ENCODE results near the gene DOK6. TPM values are rescaled to one million over a fixed set of nuclear protein-coding genes. Genes with fewer than 3 reads are reported as not detected.

Gene DOK6
- total and polyA plus RNA-seq, 9 of the 15 experiments (the other 6 are each of a cell fraction or from before 2014, with no cell fraction given): not detected

DNA sequence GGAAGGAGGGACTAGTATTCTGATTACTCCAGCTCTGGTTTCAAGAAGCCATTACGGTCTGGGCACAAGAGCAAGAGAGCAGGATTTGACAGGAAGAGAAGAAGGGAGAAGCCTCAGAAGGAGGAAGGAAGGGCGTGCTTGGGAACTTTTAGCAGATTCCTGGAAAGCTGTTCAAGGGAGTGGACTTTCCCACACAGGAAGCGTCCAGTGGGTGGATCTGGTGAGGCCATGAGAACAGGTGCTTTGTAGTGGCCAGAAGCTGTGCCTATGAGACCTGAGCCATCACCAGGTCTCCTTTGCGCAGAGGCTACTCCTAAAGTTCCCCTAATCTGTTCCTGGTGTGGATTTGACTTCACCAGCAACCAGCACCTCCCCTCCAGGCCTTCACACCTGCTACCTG, 484.7 kb downstream of the DOK6 start:
- BruUV-seq (replicated peaks): no TSS peak
- Histone ChIP-seq H3K27me3 (ENCODE audit: control insufficient read depth in 2 of 2, insufficient read depth in 2 of 2, low read length in 2 of 2) (no peaks in the 10 kb centered on the region), H3K36me3 (ENCODE audit: control insufficient read depth, insufficient read depth, low read length) (no peaks in the 10 kb centered on the region), H3K4me2 (ENCODE audit: insufficient read depth, low read length) (no peak overlapping the region), H3K9me1 (ENCODE audit: control insufficient read depth, insufficient read depth, low read length) (no peaks in the 10 kb centered on the region), H2AFZ (ENCODE audit: low read depth, low read length) (no peak overlapping the region), H3K4me1 (replicated peaks in 1 of 2; ENCODE audit: control insufficient read depth in 2 of 2, insufficient read depth in 2 of 2, low read length in 2 of 2) (no peaks in the 10 kb centered on the region), H3K9me3 (replicated peaks; ENCODE audit: control insufficient read depth, insufficient read depth, low read depth, low read length) (no peaks in the 10 kb centered on the region), H3K79me2 (ENCODE audit: control insufficient read depth, insufficient read depth, low read length) (no peaks in the 10 kb centered on the region), H3K27ac (ENCODE audit: extremely low read depth, low read depth, low read length) (no peak overlapping the region), H3K4me3 (no peak overlapping the region), H3K9ac (ENCODE audit: insufficient read depth in 1 of 2, low read depth in 2 of 2, low read length in 2 of 2) (no peak overlapping the region), H4K20me1 (replicated peaks; ENCODE audit: control insufficient read depth, insufficient read depth, low read length) (no peaks in the 10 kb centered on the region)
- intact Hi-C loops (cut with micrococcal nuclease) (no loop called here), in situ Hi-C loops (cut with MboI) (no loop called here)
- DNase-seq (ENCODE audit: extremely low read depth in 1 of 4, low spot score in 3 of 4): no peak
- ChIA-PET CTCF (ENCODE audit: low intra/inter-chr PET ratio) (no interaction called here), POLR2A (interaction anchor here (0.7 kb wide), 1 partner anchor 44 kb away, joined by 4 read pairs; no protein-coding TSS in a partner anchor)
- TF ChIP-seq, protein P1, sequence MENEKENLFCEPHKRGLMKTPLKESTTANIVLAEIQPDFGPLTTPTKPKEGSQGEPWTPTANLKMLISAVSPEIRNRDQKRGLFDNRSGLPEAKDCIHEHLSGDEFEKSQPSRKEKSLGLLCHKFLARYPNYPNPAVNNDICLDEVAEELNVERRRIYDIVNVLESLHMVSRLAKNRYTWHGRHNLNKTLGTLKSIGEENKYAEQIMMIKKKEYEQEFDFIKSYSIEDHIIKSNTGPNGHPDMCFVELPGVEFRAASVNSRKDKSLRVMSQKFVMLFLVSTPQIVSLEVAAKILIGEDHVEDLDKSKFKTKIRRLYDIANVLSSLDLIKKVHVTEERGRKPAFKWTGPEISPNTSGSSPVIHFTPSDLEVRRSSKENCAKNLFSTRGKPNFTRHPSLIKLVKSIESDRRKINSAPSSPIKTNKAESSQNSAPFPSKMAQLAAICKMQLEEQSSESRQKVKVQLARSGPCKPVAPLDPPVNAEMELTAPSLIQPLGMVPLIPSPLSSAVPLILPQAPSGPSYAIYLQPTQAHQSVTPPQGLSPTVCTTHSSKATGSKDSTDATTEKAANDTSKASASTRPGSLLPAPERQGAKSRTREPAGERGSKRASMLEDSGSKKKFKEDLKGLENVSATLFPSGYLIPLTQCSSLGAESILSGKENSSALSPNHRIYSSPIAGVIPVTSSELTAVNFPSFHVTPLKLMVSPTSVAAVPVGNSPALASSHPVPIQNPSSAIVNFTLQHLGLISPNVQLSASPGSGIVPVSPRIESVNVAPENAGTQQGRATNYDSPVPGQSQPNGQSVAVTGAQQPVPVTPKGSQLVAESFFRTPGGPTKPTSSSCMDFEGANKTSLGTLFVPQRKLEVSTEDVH (IDR thresholded peaks at IDR 0.05; ENCODE audit: low read depth, partially characterized antibody): no peak
- TF ChIP-seq CHD4 (IDR thresholded peaks at IDR 0.05; ENCODE audit: insufficient read depth, insufficient replicate concordance, low read depth, low read length, poor library complexity, severe bottlenecking): no peak
- no peak for TF ChIP-seq MEF2A (IDR thresholded peaks at IDR 0.05; ENCODE audit: control insufficient read depth, low read depth, low read length)
- no peak for TF ChIP-seq CBX5 (IDR thresholded peaks at IDR 0.05; ENCODE audit: borderline replicate concordance, low read depth)
- no peak for TF ChIP-seq NELFE (IDR thresholded peaks at IDR 0.05; ENCODE audit: insufficient read depth, insufficient read length)
- TF ChIP-seq HMGN3 (IDR thresholded peaks at IDR 0.05; ENCODE audit: borderline replicate concordance, extremely low read depth, insufficient read length, low read depth, low read length): no peak
- TF ChIP-seq SETDB1 (IDR thresholded peaks at IDR 0.05; ENCODE audit: low read length): no peak
- no peak for TF ChIP-seq ZNF609 (CRISPR knock-in tag; IDR thresholded peaks at IDR 0.05; ENCODE audit: borderline replicate concordance)
- no peak for TF ChIP-seq MYBL2 (IDR thresholded peaks at IDR 0.05; ENCODE audit: low read depth)
- no peak for TF ChIP-seq MYBL2 (CRISPR knock-in tag; IDR thresholded peaks at IDR 0.05; ENCODE audit: borderline replicate concordance)
- no peak for TF ChIP-seq NFIX (CRISPR knock-in tag; IDR thresholded peaks at IDR 0.05; ENCODE audit: low read depth)
- FAIRE-seq: no peak
- ATAC-seq: no peak
- WGBS (ENCODE audit: insufficient coverage, low coverage, missing lambda C conversion rate): 13% methylated on average over 3 of the region's 4 CpGs
